8988T (cell line): ENCODE data around the gene PTPRK.
"Not testable (repeated sequence)": the region's sequence is repeated elsewhere in the genome, so short reads cannot be mapped to it uniquely, and the experiment has no call there.

Experiments
- DNase-seq: peaks from one replicate; pipeline ENCODE4 v3.0.0; 2011

The PTPRK gene

DNA sequence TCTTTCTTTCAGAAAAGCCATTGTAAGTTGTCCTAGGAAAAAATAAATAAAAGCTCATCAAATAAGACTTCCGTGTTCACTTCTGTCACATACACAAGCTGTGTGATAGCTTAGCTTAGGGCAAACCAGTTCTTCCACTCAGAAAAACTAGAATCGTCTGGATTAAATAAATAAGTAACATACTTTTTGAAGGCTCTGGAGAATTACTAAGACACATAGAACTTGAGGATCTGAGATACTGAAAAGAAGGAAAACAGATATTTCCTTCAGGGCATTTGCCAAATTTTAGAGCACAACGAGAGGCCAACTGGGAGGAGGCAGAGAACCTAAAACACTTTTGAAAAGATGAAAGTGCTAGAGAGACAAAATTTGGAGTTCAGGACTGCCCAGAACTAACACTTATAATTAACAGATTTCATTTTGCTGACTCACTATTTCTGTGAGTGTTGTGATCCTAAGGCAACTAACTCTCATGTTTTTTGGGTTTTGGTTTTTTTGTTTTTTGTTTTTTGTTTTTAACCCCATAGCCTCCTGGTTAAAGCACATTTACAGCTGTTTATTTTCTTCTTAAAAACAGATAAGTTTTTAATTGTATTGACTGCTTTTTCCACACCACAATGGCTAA, 580.8 kb downstream of the PTPRK start:
- no peak for DNase-seq

GRCh38 chr6:127938701-127939100, 581.7 kb downstream of the PTPRK start:
- no peak for DNase-seq

GRCh38 chr6:127937747-127938146, 582.7 kb downstream of the PTPRK start:
- no peak for DNase-seq

GRCh38 chr6:127937102-127937501, 583.3 kb downstream of the PTPRK start:
- DNase-seq = no peak

- no peak for DNase-seq
These were observed 585.4 kb downstream of the PTPRK start for GRCh38 chr6:127934956-127935355.

DNA sequence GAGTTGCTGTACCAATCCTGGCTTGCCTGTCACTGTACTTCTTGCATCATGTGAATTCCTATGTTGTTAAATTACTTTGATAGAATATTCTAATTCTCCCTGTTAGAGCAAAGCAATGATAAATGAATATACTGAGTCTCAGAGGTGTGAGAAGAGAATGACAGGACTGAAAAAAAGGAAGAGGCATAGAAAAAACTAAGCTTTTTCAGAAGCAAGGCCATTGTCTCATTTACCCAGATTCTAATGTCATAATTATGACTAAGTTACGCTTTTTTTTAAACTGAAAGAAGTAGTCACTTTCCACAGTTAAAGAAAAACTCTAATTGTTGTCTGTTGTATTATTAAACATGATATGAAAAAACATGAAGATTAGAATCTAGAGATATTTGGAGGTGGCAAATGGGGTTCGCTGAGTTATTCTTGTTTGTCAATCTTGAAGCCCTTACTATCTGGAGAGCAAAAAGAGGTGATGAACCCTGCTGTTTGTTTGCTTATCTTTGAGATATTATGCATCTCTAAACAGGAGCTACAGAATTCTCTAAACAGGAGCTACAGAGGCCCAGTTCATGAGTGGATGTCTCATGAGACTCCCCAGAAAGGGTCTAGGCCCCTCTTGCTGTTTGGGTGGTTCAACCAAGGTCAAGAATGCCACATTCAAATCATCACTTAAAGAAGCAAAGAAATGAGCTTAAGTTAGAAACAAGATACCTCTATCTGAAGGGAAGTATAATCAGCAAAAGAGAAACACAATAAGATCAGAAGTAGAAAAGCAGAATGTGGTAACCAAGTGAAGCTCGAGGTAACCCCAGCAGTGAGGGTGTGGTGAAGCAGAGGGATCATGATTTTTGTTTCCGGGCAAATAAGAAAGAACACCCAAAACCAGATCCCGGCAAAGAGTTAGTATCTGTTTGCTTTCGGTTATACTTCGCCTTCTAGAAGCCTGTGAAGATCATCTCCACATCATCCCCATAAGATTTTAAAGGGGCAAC, 586.3 kb downstream of the PTPRK start:
- no peak for DNase-seq

GRCh38 chr6:127933137-127933536, 587.3 kb downstream of the PTPRK start:
- no peak for DNase-seq

- DNase-seq = no peak
These were observed 587.7 kb downstream of the PTPRK start for GRCh38 chr6:127932708-127933107.

DNA sequence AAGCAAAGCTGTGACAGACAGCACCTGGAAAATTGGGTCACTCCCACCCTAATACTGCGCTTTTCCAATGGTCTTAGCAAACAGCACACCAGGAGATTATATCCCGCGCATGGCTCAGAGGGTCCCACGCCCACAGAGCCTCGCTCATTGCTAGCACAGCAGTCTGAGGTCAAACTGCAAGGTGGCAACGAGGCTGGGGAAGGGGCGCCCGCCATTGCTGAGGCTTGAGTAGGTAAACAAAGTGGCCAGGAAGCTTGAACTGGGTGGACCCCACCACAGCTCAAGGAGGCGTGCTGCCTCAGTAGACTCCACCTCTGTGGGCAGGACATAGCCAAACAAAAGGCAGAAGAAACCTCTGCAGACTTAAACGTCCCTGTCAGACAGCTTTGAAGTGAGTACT, 594.0 kb downstream of the PTPRK start:
- not testable (repeated sequence) for DNase-seq

DNA sequence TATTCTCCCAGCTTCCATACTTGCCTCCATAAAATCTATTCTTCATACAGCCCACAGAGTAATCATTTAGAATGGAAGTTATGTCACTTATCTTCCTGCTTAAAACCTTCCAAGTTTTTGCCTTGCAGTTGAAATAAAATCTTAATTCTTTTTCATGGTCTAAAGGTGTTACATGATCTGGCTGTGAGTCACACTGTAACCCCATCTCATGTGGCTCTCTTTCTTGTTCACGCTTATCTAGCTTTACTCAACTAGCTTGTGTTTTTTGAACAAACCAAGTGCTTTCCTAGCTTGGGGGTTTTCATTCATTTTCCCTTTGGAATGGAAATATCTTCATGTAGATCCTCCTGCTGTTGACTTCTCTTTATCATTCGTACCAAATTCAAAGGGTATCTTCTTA, 596.0 kb downstream of the PTPRK start:
- DNase-seq = no peak

- no peak for DNase-seq
These were observed 596.4 kb downstream of the PTPRK start for GRCh38 chr6:127924031-127924430.

DNA sequence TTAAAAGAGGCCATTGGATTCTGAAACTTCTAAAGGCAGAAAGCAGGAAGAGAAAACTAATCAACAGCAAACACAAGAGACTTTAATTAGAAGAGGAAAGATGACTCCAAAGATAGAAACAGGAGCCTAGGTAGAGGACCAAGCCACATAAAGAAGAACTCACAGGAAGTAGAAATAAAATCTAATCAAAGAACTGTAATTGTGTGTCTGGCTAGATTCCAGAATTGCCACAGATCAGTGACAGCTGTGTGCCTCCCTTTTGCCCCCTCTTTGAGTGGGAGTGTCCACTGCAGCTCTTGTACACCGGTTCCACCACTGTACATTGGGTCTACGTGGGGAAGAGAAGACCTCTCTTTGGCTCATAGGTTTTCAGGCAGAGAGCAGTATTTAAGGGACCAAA, 597.3 kb downstream of the PTPRK start:
- DNase-seq = no peak

DNA sequence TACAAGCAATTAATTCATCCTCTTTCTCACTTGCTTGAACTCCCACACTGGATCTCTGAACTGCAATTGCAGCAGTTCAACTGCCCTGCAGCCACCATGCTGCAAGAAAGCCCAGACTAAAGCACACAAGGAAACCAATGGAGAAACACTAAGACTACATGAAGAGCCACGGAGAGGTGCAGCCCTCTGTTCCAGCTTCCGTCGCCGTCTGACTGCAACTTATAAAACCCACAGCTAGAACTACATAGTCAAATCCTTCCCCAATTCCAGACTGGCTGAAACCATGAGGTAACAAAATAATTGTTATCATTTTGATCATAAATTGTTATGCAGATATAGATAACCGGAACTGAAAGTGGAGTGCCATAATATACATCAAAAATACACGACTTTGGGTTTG, 598.4 kb downstream of the PTPRK start:
- DNase-seq = no peak

- no peak for DNase-seq
These were observed 599.6 kb downstream of the PTPRK start for GRCh38 chr6:127920804-127921203.
